HL-60/S4 (cell line): ENCODE data around the gene TSN.
"Not testable (repeated sequence)": the region's sequence is repeated elsewhere in the genome, so short reads cannot be mapped to it uniquely, and the experiment has no call there.

Experiments used
- in situ Hi-C: fragments of 300-500 bp; cut with MboI; formaldehyde crosslinking; loops from 2 replicates; pipeline ENCODE4 v1.14.3; 2022; ENCODE audit warnings: low sequenced_read_pairs

The TSN gene

GRCh38 chr2:121794233-121794632, 38.8 kb downstream of the TSN start:
- in situ Hi-C loops = no loop called here

DNA sequence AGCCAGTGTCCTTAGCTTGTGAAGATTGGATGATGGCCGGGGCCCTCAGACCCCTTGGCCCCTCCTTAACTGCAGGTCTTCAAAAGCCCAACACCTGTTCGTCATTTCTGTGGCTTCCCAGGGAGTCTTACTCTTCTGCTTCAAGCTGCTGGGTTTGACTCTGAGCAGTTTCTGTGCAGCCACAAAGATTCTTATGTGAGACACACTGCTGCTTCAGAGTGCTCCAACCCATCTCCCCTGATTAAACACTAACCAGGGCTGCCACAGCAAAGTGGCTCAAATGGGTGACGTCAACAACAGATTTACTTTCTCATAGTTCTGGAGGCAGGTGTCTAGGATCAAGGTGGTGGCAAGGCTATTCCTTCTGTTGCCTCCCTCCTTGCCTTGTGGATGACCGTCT, 40.8 kb downstream of the TSN start:
- in situ Hi-C loops = no loop called here

DNA sequence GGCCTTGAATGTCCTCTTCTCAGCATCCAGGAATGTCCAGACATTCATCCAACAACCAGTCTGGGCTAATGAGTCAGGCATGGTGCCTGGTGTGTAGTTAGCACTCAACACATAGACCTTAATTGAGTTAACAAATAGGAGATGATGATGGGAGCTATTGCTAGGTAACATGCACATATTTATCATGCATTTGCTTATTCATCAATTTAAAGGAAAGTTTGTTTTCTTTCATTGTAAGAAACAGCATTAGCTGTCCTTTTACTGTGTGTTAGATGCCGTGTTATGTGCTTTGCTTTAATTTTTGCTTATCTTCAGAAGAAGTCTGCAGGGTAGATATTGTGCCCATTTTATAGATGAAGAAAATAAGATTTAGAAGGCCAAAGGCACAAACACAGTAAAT, 43.2 kb downstream of the TSN start:
- in situ Hi-C loops = no loop called here

- in situ Hi-C loops = no loop called here
These were observed 46.5 kb downstream of the TSN start for GRCh38 chr2:121801916-121802315.

DNA sequence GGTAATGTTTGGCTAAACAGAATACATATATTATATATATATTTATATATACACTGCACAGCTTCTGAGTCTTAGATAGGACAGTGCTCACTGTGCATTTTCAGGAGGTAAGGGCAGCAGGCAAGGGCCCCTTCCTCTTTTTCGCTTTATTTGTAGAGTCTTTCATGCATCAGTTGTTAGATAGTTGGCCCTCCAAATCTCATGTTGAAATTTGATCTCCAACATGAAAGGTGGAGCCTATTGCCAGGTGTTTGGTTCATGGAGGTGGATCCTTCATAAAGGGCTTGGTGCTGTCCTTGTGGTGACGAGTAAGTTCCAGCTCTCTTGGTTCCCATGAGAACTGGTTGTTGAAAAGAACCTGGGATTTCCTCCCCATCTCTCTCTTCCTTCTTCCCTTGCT, 48.1 kb downstream of the TSN start:
- in situ Hi-C loops = no loop called here

DNA sequence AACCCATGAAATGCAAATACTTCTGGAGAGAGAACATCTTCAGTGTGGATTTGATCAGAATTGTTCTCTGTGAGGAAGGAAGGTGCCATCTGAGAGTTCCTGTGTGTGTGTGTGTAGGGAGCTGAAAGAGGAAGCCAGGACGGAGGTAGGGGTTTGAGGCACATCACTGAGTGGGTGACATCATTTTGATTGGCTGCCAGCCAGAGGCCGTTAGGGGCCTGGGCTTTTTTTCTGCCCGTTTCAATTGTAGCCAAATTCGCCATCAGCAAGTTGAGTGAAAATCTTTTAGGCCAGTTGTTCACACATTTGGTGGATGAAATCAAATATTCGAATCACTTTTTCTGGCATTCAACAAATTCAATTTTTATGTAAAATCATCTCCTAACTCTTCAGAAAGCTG, 48.9 kb downstream of the TSN start:
- in situ Hi-C loops = no loop called here

DNA sequence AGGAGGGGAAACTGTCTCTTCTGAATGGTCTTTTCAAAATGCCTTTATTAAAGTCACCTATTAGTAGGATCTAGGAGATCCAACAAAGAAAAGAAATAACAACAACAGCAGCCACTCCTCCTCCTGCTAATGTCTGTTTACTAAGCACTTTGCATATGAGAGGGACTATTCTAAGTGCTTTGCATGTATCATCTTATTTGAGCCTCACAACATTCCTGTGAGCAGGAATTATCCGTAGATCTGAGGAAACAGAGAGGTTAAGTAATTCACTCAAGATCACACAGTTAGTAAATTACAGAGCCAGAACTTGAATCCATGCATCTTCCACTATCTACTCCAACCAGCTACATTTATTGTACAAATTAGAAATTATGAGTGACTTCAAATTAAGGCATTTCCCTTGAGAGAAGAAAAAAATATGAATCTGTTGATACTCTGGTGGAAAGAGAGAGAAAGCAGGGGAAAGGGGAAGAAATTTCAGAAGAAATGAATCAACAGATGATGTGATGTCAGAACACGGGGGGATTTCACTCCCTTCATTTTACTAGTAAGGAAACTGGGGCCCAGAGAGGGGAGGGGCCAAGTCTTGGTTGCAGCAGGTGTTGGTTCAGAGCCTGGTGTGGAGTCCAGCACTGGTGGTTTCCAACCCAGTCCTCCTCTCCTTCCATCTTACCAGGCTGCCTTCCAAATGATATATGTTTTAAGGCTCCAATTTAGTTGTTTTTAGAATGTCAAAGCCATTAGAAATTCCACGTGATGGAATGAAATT, 49.7 kb downstream of the TSN start:
- in situ Hi-C loops = no loop called here

DNA sequence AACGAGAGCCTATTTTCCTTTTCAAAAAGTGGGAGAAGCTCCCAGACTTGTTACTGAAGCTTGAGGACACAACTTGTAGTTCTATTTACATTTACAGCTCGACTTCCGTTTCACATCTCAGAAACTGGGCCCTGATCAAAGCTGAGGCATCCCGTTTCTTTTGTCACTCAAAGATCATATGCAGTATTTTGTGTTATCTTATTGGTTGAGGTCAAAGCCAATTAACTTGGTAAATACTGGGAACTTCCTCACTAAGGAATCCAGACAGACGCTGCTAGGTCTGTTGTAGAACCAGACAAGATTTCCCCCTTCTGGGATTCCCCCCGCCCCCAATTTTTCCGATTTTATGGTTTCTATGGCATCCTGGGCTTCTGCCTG, 50.3 kb downstream of the TSN start:
- in situ Hi-C loops = no loop called here

- in situ Hi-C loops = not testable (repeated sequence)
These were observed 52.3 kb downstream of the TSN start for GRCh38 chr2:121807771-121808170.

DNA sequence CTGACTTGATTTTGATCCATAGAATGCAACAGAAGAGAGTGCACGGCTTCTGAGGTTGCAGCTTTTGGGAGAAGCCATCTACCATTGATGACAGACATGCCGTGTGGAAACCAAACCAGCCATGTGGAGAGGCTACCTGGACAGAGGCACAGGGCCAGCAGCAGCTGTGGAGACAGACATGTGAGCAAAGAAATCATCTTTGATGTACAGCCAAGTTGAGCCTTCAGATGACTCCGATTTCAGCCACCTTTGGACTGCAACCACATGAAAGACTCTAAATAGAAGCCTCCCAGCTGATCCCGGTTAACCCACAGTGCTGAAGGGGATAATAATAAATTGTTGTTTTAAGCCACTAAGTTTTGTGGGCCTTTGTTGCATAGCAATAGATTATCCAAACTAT, 54.2 kb downstream of the TSN start:
- in situ Hi-C loops = no loop called here

DNA sequence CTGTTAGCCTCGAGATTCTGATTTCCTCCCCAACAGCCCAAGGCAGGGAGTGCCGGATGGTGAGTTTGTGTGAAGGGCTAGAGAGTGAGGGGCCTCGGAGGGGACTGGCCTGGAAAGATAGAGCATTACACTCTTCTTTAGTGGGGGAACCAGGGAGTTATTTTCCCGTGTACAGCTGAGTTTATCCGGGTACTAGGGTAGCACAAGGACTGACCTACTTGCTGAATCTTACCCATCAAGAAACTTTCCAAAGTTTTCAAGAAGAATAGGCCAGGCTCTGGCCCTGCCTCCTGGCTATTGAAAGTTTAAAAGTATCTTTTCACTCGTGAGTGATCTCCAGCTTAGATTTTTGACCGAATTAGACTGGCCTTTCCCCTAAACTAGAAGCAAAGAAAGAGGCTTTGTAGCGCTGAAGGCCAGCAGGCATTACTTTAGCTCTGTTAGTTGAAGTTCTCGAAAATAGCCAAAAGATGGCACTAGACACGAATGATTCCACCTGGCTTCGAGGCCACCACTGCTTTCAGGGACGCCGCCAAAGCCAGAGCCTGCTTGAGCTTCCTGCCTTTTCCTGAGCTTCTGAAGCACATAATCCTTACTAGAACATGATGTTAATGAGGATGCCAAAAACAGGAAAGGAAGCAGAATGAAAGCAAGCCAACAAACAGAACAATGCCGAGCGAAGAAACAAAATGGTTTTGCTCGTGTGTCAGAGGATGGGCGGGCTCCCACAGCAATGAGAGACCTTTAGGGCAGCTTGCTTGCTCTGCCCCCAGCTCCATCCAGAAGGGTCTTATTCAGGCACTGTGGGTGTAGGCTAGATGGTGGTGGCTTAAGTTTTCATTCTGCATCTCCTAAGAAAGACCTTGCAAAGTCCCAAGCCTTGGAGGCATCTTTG, 55.8 kb downstream of the TSN start:
- in situ Hi-C loops = no loop called here

- in situ Hi-C loops = not testable (repeated sequence)
These were observed 57.6 kb downstream of the TSN start for GRCh38 chr2:121813083-121813482.

GRCh38 chr2:121815216-121815615, 59.8 kb downstream of the TSN start:
- in situ Hi-C loops = no loop called here

- in situ Hi-C loops = no loop called here
These were observed 61.3 kb downstream of the TSN start for GRCh38 chr2:121816797-121817196.

GRCh38 chr2:121817304-121817703, 61.9 kb downstream of the TSN start:
- in situ Hi-C loops = not testable (repeated sequence)
